Muscle of back (tissue), 11 donors: ENCODE results near the gene ATP2C1. TPM values are rescaled to one million over a fixed set of nuclear protein-coding genes. Genes with fewer than 3 reads are reported as not detected.
"Not testable (repeated sequence)": the region's sequence is repeated elsewhere in the genome, so short reads cannot be mapped to it uniquely, and the experiment has no call there.

Source experiments
- DNase-seq, 3 donors: peaks; one replicate each; pipeline versions ENCODE4 v3.0.0 to v3.0.0-alpha.2; 2013
- polyA plus RNA-seq, 10 donors: library from polyadenylated mRNA; unstranded; fragments of 120-200 nt; gene quantifications; one replicate each; pipeline ENCODE4 v1.2.1, GENCODE V29; 2013; ENCODE audit not compliant: insufficient read length in 10 of 10

The ATP2C1 gene
- polyA plus RNA-seq, 10 donors = 61.3 to 85.9 (median 72.3) TPM

- DNase-seq = no peak
Measured at GRCh38 chr3:130933801-130934345, 40.0 kb downstream of the ATP2C1 start.

GRCh38 chr3:130934442-130935089 is 40.7 kb downstream of the ATP2C1 start:
- no peak for DNase-seq

GRCh38 chr3:130935761-130936492 is 42.0 kb downstream of the ATP2C1 start:
- no peak for DNase-seq

GRCh38 chr3:130939753-130940152 is 45.9 kb downstream of the ATP2C1 start:
- DNase-seq = no peak

- DNase-seq = no peak
Measured at GRCh38 chr3:130941793-130942192, 47.9 kb downstream of the ATP2C1 start.

- DNase-seq = no peak
Measured at GRCh38 chr3:130946882-130947281, 53.0 kb downstream of the ATP2C1 start.

- no peak for DNase-seq
Measured at GRCh38 chr3:130948001-130948773, 54.3 kb downstream of the ATP2C1 start.

- no peak for DNase-seq
Measured at GRCh38 chr3:130948929-130949328, 55.0 kb downstream of the ATP2C1 start.

GRCh38 chr3:130950124-130950523 is 56.2 kb downstream of the ATP2C1 start:
- no peak for DNase-seq

GRCh38 chr3:130950641-130951040 is 56.8 kb downstream of the ATP2C1 start:
- no peak for DNase-seq

- no peak for DNase-seq
Measured at GRCh38 chr3:130955481-130955880, 61.6 kb downstream of the ATP2C1 start.

GRCh38 chr3:130956281-130956680 is 62.4 kb downstream of the ATP2C1 start:
- DNase-seq = no peak

- no peak for DNase-seq
Measured at GRCh38 chr3:130956721-130957120, 62.8 kb downstream of the ATP2C1 start.

GRCh38 chr3:130960139-130960795 is 66.4 kb downstream of the ATP2C1 start:
- DNase-seq = peak in 1 of 3 donors; percentile 42

- DNase-seq = no peak
Measured at GRCh38 chr3:130961458-130961857, 67.6 kb downstream of the ATP2C1 start.

GRCh38 chr3:130963444-130963843 is 69.6 kb downstream of the ATP2C1 start:
- DNase-seq = no peak

- peak in 1 of 3 donors; percentile 78 for DNase-seq
Measured at GRCh38 chr3:130963878-130964277, 70.0 kb downstream of the ATP2C1 start.

GRCh38 chr3:130967281-130967680 is 73.4 kb downstream of the ATP2C1 start:
- DNase-seq = no peak

- DNase-seq = no peak
Measured at GRCh38 chr3:130968221-130968620, 74.3 kb downstream of the ATP2C1 start.

- no peak for DNase-seq
Measured at GRCh38 chr3:130969621-130970020, 75.7 kb downstream of the ATP2C1 start.

GRCh38 chr3:130971208-130971607 is 77.3 kb downstream of the ATP2C1 start:
- DNase-seq = no peak

GRCh38 chr3:130972592-130972991 is 78.7 kb downstream of the ATP2C1 start:
- DNase-seq = not testable (repeated sequence)
